HG03066 (cell line): ENCODE measurements around the gene PHACTR3.

ENCODE experiments used
- ATAC-seq: cut with Tn5 transposase; IDR thresholded peaks from one replicate; pipeline ENCODE4 v1.9.1; 2021; ENCODE audit warnings: low read depth; ENCODE audit not compliant: unreplicated experiment

Gene PHACTR3

GRCh38 chr20:59744756-59745155 is 140.4 kb downstream of the PHACTR3 start:
- ATAC-seq = no peak

- ATAC-seq = no peak
Measured at GRCh38 chr20:59745201-59745600, 140.9 kb downstream of the PHACTR3 start.

- ATAC-seq = no peak
Measured at GRCh38 chr20:59745716-59746115, 141.4 kb downstream of the PHACTR3 start.

GRCh38 chr20:59746155-59746554 is 141.8 kb downstream of the PHACTR3 start:
- ATAC-seq = no peak

- no peak for ATAC-seq
Measured at GRCh38 chr20:59747671-59748515, 143.6 kb downstream of the PHACTR3 start.

GRCh38 chr20:59748619-59749191 is 144.4 kb downstream of the PHACTR3 start:
- no peak for ATAC-seq

- no peak for ATAC-seq
Measured at GRCh38 chr20:59749301-59749700, 145.0 kb downstream of the PHACTR3 start.

- ATAC-seq = no peak
Measured at GRCh38 chr20:59750209-59750840, 146.0 kb downstream of the PHACTR3 start.

GRCh38 chr20:59751075-59751711 is 146.9 kb downstream of the PHACTR3 start:
- ATAC-seq = no peak

GRCh38 chr20:59752101-59752586 is 147.8 kb downstream of the PHACTR3 start:
- ATAC-seq = peak; percentile 73

- peak; percentile 49 for ATAC-seq
Measured at GRCh38 chr20:59752704-59753460, 148.5 kb downstream of the PHACTR3 start.

- no peak for ATAC-seq
Measured at GRCh38 chr20:59753836-59754235, 149.5 kb downstream of the PHACTR3 start.

GRCh38 chr20:59754551-59754950 is 150.2 kb downstream of the PHACTR3 start:
- no peak for ATAC-seq

- no peak for ATAC-seq
Measured at GRCh38 chr20:59756241-59756640, 151.9 kb downstream of the PHACTR3 start.

GRCh38 chr20:59764037-59764436 is 159.7 kb downstream of the PHACTR3 start:
- ATAC-seq = no peak

GRCh38 chr20:59765599-59766177 is 161.3 kb downstream of the PHACTR3 start:
- no peak for ATAC-seq

GRCh38 chr20:59767656-59768055 is 163.3 kb downstream of the PHACTR3 start:
- no peak for ATAC-seq

GRCh38 chr20:59770270-59770669 is 165.9 kb downstream of the PHACTR3 start:
- ATAC-seq = no peak

GRCh38 chr20:59770851-59771250 is 166.5 kb downstream of the PHACTR3 start:
- ATAC-seq = no peak
